MM.1S (cell line): Measurements from ENCODE around the gene APLP2.

Experiments
- DNase-seq: peaks from one replicate; pipeline ENCODE4 v3.0.0-alpha.2; 2015
- H2AFZ ChIP-seq: fragments of 300-600 bp; sonication (generic); 2 replicates; pipeline ENCODE4 v1.6.0; 2016; ENCODE audit warnings: antibody characterized with exemption, low read length
- H3F3A ChIP-seq: fragments of 300-600 bp; sonication (generic); 2 replicates; pipeline ENCODE4 v1.6.1; 2016; ENCODE audit warnings: mild to moderate bottlenecking, antibody characterized with exemption, low read length, moderate library complexity, mixed read lengths; ENCODE audit not compliant: insufficient read depth
- H3K27ac ChIP-seq: fragments of 300-600 bp; sonication (generic); 2 replicates; pipeline ENCODE4 v1.5.1; 2016; ENCODE audit warnings: mild to moderate bottlenecking, low read length
- H3K27me3 ChIP-seq: fragments of 300-600 bp; sonication (generic); replicated peaks from 2 replicates; pipeline ENCODE4 v1.6.0; 2016; ENCODE audit warnings: low read length; ENCODE audit not compliant: insufficient read depth
- H3K36me3 ChIP-seq: fragments of 300-600 bp; sonication (generic); replicated peaks from 2 replicates; pipeline ENCODE4 v1.6.1; 2016; ENCODE audit warnings: mild to moderate bottlenecking, low read length, mixed read lengths; ENCODE audit not compliant: insufficient read depth
- H3K4me1 ChIP-seq: fragments of 300-600 bp; sonication (generic); 2 replicates; pipeline ENCODE4 v1.6.1; 2016; ENCODE audit warnings: low read length, mixed read lengths
- H3K4me2 ChIP-seq: fragments of 300-600 bp; sonication (generic); 2 replicates; pipeline ENCODE4 v1.6.0; 2016; ENCODE audit warnings: low read depth, low read length
- H3K4me3 ChIP-seq: fragments of 300-600 bp; sonication (generic); 2 replicates; pipeline ENCODE4 v1.5.1; 2016; ENCODE audit warnings: low read length, mixed read lengths
- H3K79me2 ChIP-seq: fragments of 300-600 bp; sonication (generic); 2 replicates; pipeline ENCODE4 v1.6.1; 2016; ENCODE audit warnings: mixed run types, low read length, mixed read lengths
- H3K9ac ChIP-seq: fragments of 300-600 bp; sonication (generic); 2 replicates; pipeline ENCODE4 v1.6.1; 2016; ENCODE audit warnings: low read length, mixed read lengths
- H3K9me2 ChIP-seq: fragments of 300-600 bp; sonication (generic); replicated peaks from 2 replicates; pipeline ENCODE4 v1.6.1; 2016; ENCODE audit warnings: mild to moderate bottlenecking, low read length, mixed read lengths; ENCODE audit not compliant: insufficient read depth
- H3K9me3 ChIP-seq: fragments of 300-600 bp; sonication (generic); replicated peaks from 2 replicates; pipeline ENCODE4 v1.6.1; 2016; ENCODE audit warnings: mild to moderate bottlenecking, low read length, mixed read lengths; ENCODE audit not compliant: insufficient read depth
- H4K20me1 ChIP-seq: fragments of 300-600 bp; sonication (generic); 2 replicates; pipeline ENCODE4 v1.6.1; 2016; ENCODE audit warnings: mild to moderate bottlenecking, low read length, moderate library complexity, mixed read lengths; ENCODE audit not compliant: insufficient read depth
- EZH2 ChIP-seq: fragments of 300-600 bp; sonication (generic); optimal IDR thresholded peaks from 2 replicates; pipeline ENCODE3; 2017; ENCODE audit warnings: low read depth, mild to moderate bottlenecking, antibody characterized with exemption, low read length, mixed read lengths
- EZH2phosphoT487 ChIP-seq: fragments of 300-600 bp; sonication (generic); IDR thresholded peaks from 2 replicates; pipeline ENCODE4 v1.6.1; 2018; ENCODE audit warnings: antibody characterized with exemption, low read length
- TF ChIP-seq, protein P1 (sequence below): fragments of 300-600 bp; sonication (generic); IDR thresholded peaks from 2 replicates; pipeline ENCODE4 v1.5.1; 2016; ENCODE audit warnings: antibody characterized with exemption, low read length, mixed read lengths

The APLP2 gene

DNA sequence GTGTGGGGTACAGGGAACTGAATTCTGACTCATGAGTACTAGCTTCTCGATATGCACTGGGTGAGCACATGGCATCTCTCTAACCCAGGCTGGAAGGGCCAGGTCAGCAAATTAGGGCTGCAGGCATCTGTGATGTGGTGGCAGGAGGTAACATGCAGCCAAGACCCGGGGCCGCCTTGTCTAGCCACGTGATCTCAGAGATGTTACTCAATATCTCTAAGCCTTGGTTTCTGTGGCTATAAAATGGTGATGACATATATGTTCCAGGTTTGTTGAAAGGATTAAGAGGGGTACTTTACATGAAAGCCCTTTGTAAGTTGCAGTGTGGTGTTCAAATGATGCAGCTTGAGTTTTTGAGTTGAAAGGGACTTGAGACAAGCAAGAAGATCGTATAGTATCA is 93.0 kb downstream of the APLP2 start:
- no peaks in the 10 kb centered on the region for H3K9me2 ChIP-seq
- no peak for TF ChIP-seq EZH2phosphoT487
- TF ChIP-seq, protein P1, sequence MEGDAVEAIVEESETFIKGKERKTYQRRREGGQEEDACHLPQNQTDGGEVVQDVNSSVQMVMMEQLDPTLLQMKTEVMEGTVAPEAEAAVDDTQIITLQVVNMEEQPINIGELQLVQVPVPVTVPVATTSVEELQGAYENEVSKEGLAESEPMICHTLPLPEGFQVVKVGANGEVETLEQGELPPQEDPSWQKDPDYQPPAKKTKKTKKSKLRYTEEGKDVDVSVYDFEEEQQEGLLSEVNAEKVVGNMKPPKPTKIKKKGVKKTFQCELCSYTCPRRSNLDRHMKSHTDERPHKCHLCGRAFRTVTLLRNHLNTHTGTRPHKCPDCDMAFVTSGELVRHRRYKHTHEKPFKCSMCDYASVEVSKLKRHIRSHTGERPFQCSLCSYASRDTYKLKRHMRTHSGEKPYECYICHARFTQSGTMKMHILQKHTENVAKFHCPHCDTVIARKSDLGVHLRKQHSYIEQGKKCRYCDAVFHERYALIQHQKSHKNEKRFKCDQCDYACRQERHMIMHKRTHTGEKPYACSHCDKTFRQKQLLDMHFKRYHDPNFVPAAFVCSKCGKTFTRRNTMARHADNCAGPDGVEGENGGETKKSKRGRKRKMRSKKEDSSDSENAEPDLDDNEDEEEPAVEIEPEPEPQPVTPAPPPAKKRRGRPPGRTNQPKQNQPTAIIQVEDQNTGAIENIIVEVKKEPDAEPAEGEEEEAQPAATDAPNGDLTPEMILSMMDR = no peak
- no peak for TF ChIP-seq EZH2
- H3F3A ChIP-seq = peaks cover 6% of the 10 kb centered on the region; the same call in 1 of the 2 replicates
- H3K27ac ChIP-seq = peak overlapping the region; percentile 59; the same call in 1 of the 2 replicates
- peak; percentile 82 for DNase-seq
- peak overlapping the region; percentile 16; the same call in 1 of the 2 replicates for H3K9ac ChIP-seq
- H3K9me3 ChIP-seq = no peaks in the 10 kb centered on the region
- H3K4me3 ChIP-seq = 0 out of 2 replicates have a peak overlapping the region, but pooled peaks have one; percentile 81
- H3K27me3 ChIP-seq = peaks cover 15% of the 10 kb centered on the region
- H4K20me1 ChIP-seq = peaks cover 14% of the 10 kb centered on the region; the same call in 1 of the 2 replicates
- peak overlapping the region; percentile 91 for H3K4me2 ChIP-seq
- H2AFZ ChIP-seq = no peak overlapping the region
- peaks cover 28% of the 10 kb centered on the region for H3K4me1 ChIP-seq
- H3K36me3 ChIP-seq = no peaks in the 10 kb centered on the region
- peaks cover 79% of the 10 kb centered on the region for H3K79me2 ChIP-seq

DNA sequence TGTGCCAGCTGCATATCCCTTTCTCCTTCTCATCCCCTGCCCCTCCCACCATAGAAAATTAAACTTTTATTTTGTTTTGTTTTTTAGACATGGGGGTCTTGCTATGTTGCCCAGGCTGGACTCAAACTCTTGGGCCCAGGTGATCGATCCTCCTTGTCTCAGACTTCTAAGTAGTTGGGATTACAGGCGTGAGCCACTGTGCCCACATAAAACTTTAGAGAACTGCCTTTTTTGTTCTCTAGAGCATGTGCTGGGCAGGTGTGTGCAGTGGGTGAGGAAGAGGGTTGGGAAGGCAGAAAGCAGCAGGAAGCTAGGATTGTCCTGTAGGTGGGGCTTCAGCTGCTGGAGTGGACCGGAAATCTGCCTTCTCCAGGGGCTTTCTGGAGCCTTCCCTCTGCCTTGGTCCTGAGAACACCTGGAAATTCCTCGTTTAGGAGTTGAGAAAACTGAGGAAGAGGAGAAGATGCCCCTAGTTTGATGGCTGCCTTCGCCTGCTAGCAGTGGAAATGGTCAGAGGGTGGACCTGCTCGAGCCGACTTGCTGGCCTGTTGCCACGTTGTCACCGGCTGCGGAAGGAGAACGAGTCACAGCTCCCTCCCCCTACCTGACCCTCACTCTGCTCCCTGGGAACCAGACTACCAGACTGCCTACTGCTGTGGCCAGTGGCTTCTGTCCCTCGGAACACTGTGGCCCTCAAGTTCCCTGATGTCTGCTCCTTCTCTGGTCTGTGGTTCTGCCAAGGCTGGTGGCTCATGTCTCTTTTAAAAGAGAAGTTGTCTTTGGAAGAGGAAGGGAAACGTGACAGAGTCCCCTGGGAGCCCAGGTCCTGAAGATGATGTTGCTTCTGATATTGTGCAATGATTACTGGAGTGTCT is 93.9 kb downstream of the APLP2 start:
- no peak for DNase-seq
- no peak overlapping the region for H2AFZ ChIP-seq
- peaks cover 14% of the 10 kb centered on the region; the same call in 1 of the 2 replicates for H4K20me1 ChIP-seq
- no peak overlapping the region for H3K9ac ChIP-seq
- H3K4me3 ChIP-seq = no peak overlapping the region
- H3K9me2 ChIP-seq = no peaks in the 10 kb centered on the region
- no peaks in the 10 kb centered on the region for H3K9me3 ChIP-seq
- peak overlapping the region; percentile 91; the same call in 1 of the 2 replicates for H3K4me2 ChIP-seq
- H3K27me3 ChIP-seq = peaks cover 7% of the 10 kb centered on the region
- peaks cover 88% of the 10 kb centered on the region for H3K79me2 ChIP-seq
- no peak for TF ChIP-seq EZH2
- TF ChIP-seq EZH2phosphoT487 = no peak
- TF ChIP-seq, protein P1 = no peak
- peaks cover 28% of the 10 kb centered on the region for H3K4me1 ChIP-seq
- no peaks in the 10 kb centered on the region for H3K36me3 ChIP-seq
- H3F3A ChIP-seq = peaks cover 6% of the 10 kb centered on the region; the same call in 1 of the 2 replicates
- no peak overlapping the region for H3K27ac ChIP-seq

DNA sequence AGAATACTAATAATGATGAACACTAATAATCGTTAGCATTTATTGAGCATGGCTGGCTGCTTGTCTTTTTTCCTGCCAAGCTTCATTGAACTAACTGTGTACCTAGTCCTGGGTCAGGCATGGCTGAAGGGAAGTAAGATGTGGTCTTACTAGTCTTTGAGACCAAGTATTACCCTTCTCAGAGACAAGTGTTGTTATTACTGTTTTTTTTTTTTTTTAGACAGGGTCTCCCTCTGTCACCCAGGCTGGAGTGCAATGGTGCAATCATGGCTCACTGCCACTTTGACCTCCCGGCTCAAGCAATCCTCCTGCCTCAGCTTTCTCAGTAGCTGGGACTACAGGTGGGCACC is 94.5 kb downstream of the APLP2 start:
- Histone ChIP-seq H3K4me1 (peaks cover 28% of the 10 kb centered on the region), H3K4me2 (no peak overlapping the region), H2AFZ (no peak overlapping the region), H3K27ac (no peak overlapping the region), H3K79me2 (peaks cover 92% of the 10 kb centered on the region), H4K20me1 (peaks cover 14% of the 10 kb centered on the region; the same call in 1 of the 2 replicates), H3K9ac (no peak overlapping the region), H3K36me3 (no peaks in the 10 kb centered on the region), H3K9me2 (no peaks in the 10 kb centered on the region), H3K4me3 (no peak overlapping the region), H3K9me3 (no peaks in the 10 kb centered on the region), H3K27me3 (peaks cover 1% of the 10 kb centered on the region; the same call in 1 of the 2 replicates), H3F3A (peaks cover 6% of the 10 kb centered on the region; the same call in 1 of the 2 replicates)
- TF ChIP-seq EZH2phosphoT487 = no peak
- TF ChIP-seq EZH2 = no peak
- TF ChIP-seq, protein P1 = no peak
- DNase-seq = no peak
